Stomach (tissue), 9 donors: ENCODE measurements around the gene TLNRD1. TPM values are rescaled to one million over a fixed set of nuclear protein-coding genes. Genes with fewer than 3 reads are reported as not detected.

Experiments used
- DNase-seq, 2 donors: peaks; one replicate each; pipeline versions ENCODE4 v3.0.0 to v3.0.0-alpha.2; 2013 to 2019
- H3K27ac ChIP-seq, 5 donors: fragments of 200-600 bp in 4 of 5; sonication (generic) in 4 of 5; one replicate each; pipeline ENCODE4 v1.5.1; 2013 to 2019; ENCODE audit warnings: mild to moderate bottlenecking in 1 of 5, moderate library complexity in 1 of 5
- H3K27me3 ChIP-seq, 3 donors: fragments of 200-600 bp; sonication (generic); one replicate each; pipeline ENCODE4 v1.5.1; 2017 to 2019; ENCODE audit warnings: mixed run types in 1 of 3
- H3K36me3 ChIP-seq, 4 donors: fragments of 200-600 bp; sonication (generic); 1 replicate in 3 of 4; 2 replicates in 1 of 4; pipeline ENCODE4 v1.5.1; 2016 to 2019
- H3K4me1 ChIP-seq, 4 donors: fragments of 200-600 bp; sonication (generic); one replicate each; pipeline ENCODE4 v1.5.1; 2016 to 2019
- H3K4me3 ChIP-seq, 4 donors: fragments of 200-600 bp; sonication (generic) in 3 of 4; one replicate each; pipeline ENCODE4 v1.5.1; 2016 to 2019; ENCODE audit warnings: mild to moderate bottlenecking in 1 of 4
- H3K9me3 ChIP-seq, 4 donors: fragments of 200-600 bp; sonication (generic); one replicate each; pipeline ENCODE4 v1.5.1; 2016 to 2019
- CTCF ChIP-seq, 7 experiments: fragments of 450-650 bp in 4 of 7; fragments of 200-600 bp in 3 of 7; sonication (generic) in 3 of 7; IDR thresholded peaks; one replicate each; pipeline ENCODE4 v1.5.1; 2016 to 2019; ENCODE audit warnings: antibody characterized with exemption in 7 of 7, control low read depth in 2 of 7, mild to moderate bottlenecking in 1 of 7
- EP300 ChIP-seq: sonication (generic); formaldehyde crosslinking; IDR thresholded peaks from one replicate; pipeline ENCODE4 v1.6.1; 2017; ENCODE audit warnings: antibody characterized with exemption
- POLR2A ChIP-seq, 4 donors: fragments of 450-650 bp; IDR thresholded peaks; one replicate each; pipeline ENCODE4 v1.6.1; 2016; ENCODE audit warnings: antibody characterized with exemption in 4 of 4, control low read depth in 2 of 4, mild to moderate bottlenecking in 1 of 4, moderate library complexity in 1 of 4
- POLR2AphosphoS5 ChIP-seq, 3 donors: sonication (generic); formaldehyde crosslinking; IDR thresholded peaks; one replicate each; pipeline ENCODE4 v1.6.1; 2016; ENCODE audit warnings: antibody characterized with exemption in 3 of 3
- WGBS, 5 donors: extraction: QIAGEN DNeasy Blood & Tissue Kit in 3 of 5; methylation state at CpG; one replicate each; pipeline versions ENCODE4 v1.1.5 to v1.1.7; 2013 to 2018; 5-methylcytosine and 5-hydroxymethylcytosine counted together
- intact Hi-C: fragments of 100-400 bp; cut with DNase I; formaldehyde crosslinking; loops from one replicate; pipeline ENCODE4 v1.15.1; 2023; ENCODE audit warnings: low total_unique reads
- polyA plus RNA-seq, 3 donors: library from polyadenylated mRNA; stranded (reverse); fragments of 200-250 nt; gene quantifications; one replicate each; pipeline ENCODE4 v1.2.3, GENCODE V29; 2013
- total RNA-seq, 5 donors: library from RNA; depleted of rRNA; stranded (reverse); fragments of >200 nt; gene quantifications; one replicate each; pipeline versions ENCODE4 v1.1.0 to v1.2.3, GENCODE V29; 2014 to 2016
- donor health status: healthy with polysubstance abuse.
- donor health status: Bipolar disorder and iron deficiency.
- donor health status: healthy.

TLNRD1 gene
- total and polyA plus RNA-seq, 8 donors, result 1.8 to 88.3 (median 10.0) TPM

- WGBS, 5 donors, result 82 to 90% (median 87%) methylated on average over 4 of the region's 4 CpGs
- intact Hi-C loops, result no loop called here
- Histone ChIP-seq H3K9me3 (no peaks in the 10 kb centered on the region), H3K4me3 (no peak overlapping the region), H3K4me1 (peaks cover 19 to 44% (median 35%) of the 10 kb centered on the region in 4 donors), H3K27ac (peak overlapping the region in 3 of 5 donors; percentile 93 to 96 (median 94)), H3K27me3 (no peaks in the 10 kb centered on the region), H3K36me3 (no peaks in the 10 kb centered on the region)
- TF ChIP-seq CTCF (IDR thresholded peaks at IDR 0.05) (no peak), POLR2A (IDR thresholded peaks at IDR 0.05) (no peak), EP300 (no peak), POLR2AphosphoS5 (IDR thresholded peaks at IDR 0.05) (no peak)
- no peak for DNase-seq
Measured at GRCh38 chr15:80992006-80992405, 8.7 kb upstream of the TLNRD1 start.

- no peaks in the 10 kb centered on the region for H3K27me3 ChIP-seq
- no peaks in the 10 kb centered on the region for H3K36me3 ChIP-seq
- DNase-seq, result no peak
- no peak overlapping the region for H3K4me3 ChIP-seq
- no peak overlapping the region for H3K27ac ChIP-seq
- WGBS, 5 donors, result 81 to 100% (median 97%) methylated on average over 1 of the region's 1 CpG
- H3K4me1 ChIP-seq, result peaks cover 15 to 40% (median 31%) of the 10 kb centered on the region in 4 donors
- intact Hi-C loops, result no loop called here
- H3K9me3 ChIP-seq, result no peaks in the 10 kb centered on the region
- no peak for TF ChIP-seq POLR2A (IDR thresholded peaks at IDR 0.05)
- TF ChIP-seq POLR2AphosphoS5 (IDR thresholded peaks at IDR 0.05), result no peak
- TF ChIP-seq CTCF (IDR thresholded peaks at IDR 0.05), result no peak
- TF ChIP-seq EP300, result no peak
Measured at GRCh38 chr15:80992441-80992840, 8.3 kb upstream of the TLNRD1 start.

- intact Hi-C loops, result no loop called here
- WGBS, 5 donors, result 90 to 98% (median 96%) methylated on average over 1 of the region's 1 CpG
- no peak overlapping the region for H3K27ac ChIP-seq
- H3K27me3 ChIP-seq, result no peaks in the 10 kb centered on the region
- H3K36me3 ChIP-seq, result no peaks in the 10 kb centered on the region
- H3K4me1 ChIP-seq, result peaks cover 7 to 29% (median 23%) of the 10 kb centered on the region in 4 donors
- peak in 1 of 2 donors; percentile 23 for DNase-seq
- TF ChIP-seq POLR2AphosphoS5 (IDR thresholded peaks at IDR 0.05) (no peak), POLR2A (IDR thresholded peaks at IDR 0.05) (no peak), EP300 (no peak), CTCF (IDR thresholded peaks at IDR 0.05) (peak in 1 of 7 experiments; percentile 28)
- H3K4me3 ChIP-seq, result no peak overlapping the region
- H3K9me3 ChIP-seq, result no peaks in the 10 kb centered on the region
Measured at GRCh38 chr15:80996247-80996646, 4.5 kb upstream of the TLNRD1 start.

- intact Hi-C loops, result no loop called here
Measured at GRCh38 chr15:80997692-80998091, 3.0 kb upstream of the TLNRD1 start.

More at GRCh38 chr15:80997692-80998091, 3.0 kb upstream of the TLNRD1 start:
- TF ChIP-seq POLR2A (IDR thresholded peaks at IDR 0.05) (no peak), CTCF (IDR thresholded peaks at IDR 0.05) (no peak)
- DNase-seq, result no peak
- Histone ChIP-seq H3K27ac (no peak overlapping the region), H3K9me3 (no peaks in the 10 kb centered on the region), H3K4me1 (peaks cover 14 to 31% (median 27%) of the 10 kb centered on the region in 4 donors), H3K4me3 (no peak overlapping the region), H3K36me3 (peaks cover 0 to 3% (median 2%) of the 10 kb centered on the region in 4 donors), H3K27me3 (no peaks in the 10 kb centered on the region)
- 87 to 97% (median 95%) methylated on average over 1 of the region's 1 CpG for WGBS, 5 donors
